Measurements from ENCODE around the gene SEMA3F. TPM values are rescaled to one million over a fixed set of nuclear protein-coding genes. Genes with fewer than 3 reads are reported as not detected.
"Not testable (repeated sequence)": the region's sequence is repeated elsewhere in the genome, so short reads cannot be mapped to it uniquely, and the experiment has no call there.

The SEMA3F gene
- total RNA-seq, 1 donor from 2014 or later = 65.6 TPM

- H3K27me3 ChIP-seq = no peaks in the 10 kb centered on the region
- H3K9me3 ChIP-seq = no peaks in the 10 kb centered on the region
- H3K4me3 ChIP-seq = peak overlapping the region; percentile 77
- intact Hi-C loops (cut with DNase I) = loop anchor here (5.0 kb wide), 2 partner anchors 35 to 45 kb away; partner anchors contain the start of gene GNAT1
- no peak for TF ChIP-seq CTCF (IDR thresholded peaks at IDR 0.05)
- ATAC-seq (peak; percentile 11), DNase-seq (no peak)
- peaks cover 20% of the 10 kb centered on the region for H3K4me1 ChIP-seq
- H3K36me3 ChIP-seq = no peaks in the 10 kb centered on the region
- peak overlapping the region; percentile 84 for H3K27ac ChIP-seq
Measured at GRCh38 chr3:50226888-50227389, 71.8 kb downstream of the SEMA3F start.

- Histone ChIP-seq H3K4me3 (peak overlapping the region; percentile 77), H3K9me3 (no peaks in the 10 kb centered on the region), H3K27ac (peak overlapping the region; percentile 84), H3K27me3 (no peaks in the 10 kb centered on the region), H3K36me3 (no peaks in the 10 kb centered on the region), H3K4me1 (peaks cover 20% of the 10 kb centered on the region)
- TF ChIP-seq CTCF (IDR thresholded peaks at IDR 0.05) = peak; percentile 88
- ATAC-seq (peak; percentile 93), DNase-seq (peak; percentile 98)
- intact Hi-C loops (cut with DNase I) = loop anchor here (5.0 kb wide), 2 partner anchors 35 to 45 kb away; partner anchors contain the start of gene GNAT1
Measured at GRCh38 chr3:50227390-50228183, 72.5 kb downstream of the SEMA3F start.

GRCh38 chr3:50228184-50228763 is 73.2 kb downstream of the SEMA3F start:
- not testable (repeated sequence) for H3K36me3 ChIP-seq, H3K27me3 ChIP-seq, H3K9me3 ChIP-seq, DNase-seq, ATAC-seq
- Histone ChIP-seq H3K27ac (peak overlapping the region; percentile 84), H3K4me3 (peak overlapping the region; percentile 77), H3K4me1 (peaks cover 20% of the 10 kb centered on the region)
- intact Hi-C loops (cut with DNase I) = loop anchor here (5.0 kb wide), 2 partner anchors 36 to 44 kb away; partner anchors contain the start of gene GNAT1

- no peak for DNase-seq
- H3K4me1 ChIP-seq = peaks cover 22% of the 10 kb centered on the region
- H3K9me3 ChIP-seq = no peaks in the 10 kb centered on the region
- no peaks in the 10 kb centered on the region for H3K36me3 ChIP-seq
- no peaks in the 10 kb centered on the region for H3K27me3 ChIP-seq
- intact Hi-C loops (cut with DNase I) = loop anchor here (5.0 kb wide), 2 partner anchors 37 to 43 kb away; partner anchors contain the start of gene GNAT1
- no peak for TF ChIP-seq CTCF (IDR thresholded peaks at IDR 0.05)
- H3K4me3 ChIP-seq = no peak overlapping the region
- ATAC-seq = no peak
- peak overlapping the region; percentile 32 for H3K27ac ChIP-seq
Measured at GRCh38 chr3:50229490-50229889, 74.4 kb downstream of the SEMA3F start.

- Histone ChIP-seq H3K4me1 (peaks cover 29% of the 10 kb centered on the region), H3K4me3 (no peak overlapping the region), H3K27ac (peak overlapping the region; percentile 32), H3K9me3 (no peaks in the 10 kb centered on the region), H3K36me3 (no peaks in the 10 kb centered on the region), H3K27me3 (no peaks in the 10 kb centered on the region)
- no peak for ATAC-seq
- DNase-seq = no peak
- no peak for TF ChIP-seq CTCF (IDR thresholded peaks at IDR 0.05)
- intact Hi-C loops (cut with DNase I) = no loop called here
Measured at GRCh38 chr3:50230104-50230793, 75.1 kb downstream of the SEMA3F start.
